Lung (tissue), 12 donors: ENCODE measurements around the gene SNX19. TPM values are rescaled to one million over a fixed set of nuclear protein-coding genes. Genes with fewer than 3 reads are reported as not detected.

Experiments
- ATAC-seq: fragments of 200-7000 bp; cut with Tn5 transposase; one replicate; pipeline ENCODE4 v1.9.1; 2020; ENCODE audit warnings: moderate number of reproducible peaks; ENCODE audit not compliant: insufficient read depth, low FRiP score
- DNase-seq, 3 donors: peaks; one replicate each; pipeline ENCODE4 v3.0.0-alpha.2; 2013 to 2017
- H3K27ac ChIP-seq, 2 donors: one replicate each; pipeline ENCODE4 v1.5.1; 2013; ENCODE audit warnings: mild to moderate bottlenecking in 2 of 2, moderate library complexity in 2 of 2, control low read depth in 1 of 2, inconsistent platforms in 1 of 2, low read depth in 1 of 2, low read length in 1 of 2
- H3K27me3 ChIP-seq, 3 donors: one replicate each; pipeline ENCODE4 v1.5.1; 2013; ENCODE audit warnings: low read length in 2 of 3; ENCODE audit not compliant: control insufficient read depth in 3 of 3, insufficient read depth in 3 of 3
- H3K36me3 ChIP-seq, 4 donors: one replicate each; pipeline ENCODE4 v1.5.1; 2013; ENCODE audit warnings: low read length in 4 of 4, mild to moderate bottlenecking in 1 of 4, moderate library complexity in 1 of 4; ENCODE audit not compliant: control insufficient read depth in 4 of 4, insufficient read depth in 4 of 4
- H3K4me1 ChIP-seq, 5 donors: one replicate each; pipeline ENCODE4 v1.5.1; 2013; ENCODE audit warnings: low read length in 5 of 5, mild to moderate bottlenecking in 2 of 5, moderate library complexity in 1 of 5; ENCODE audit not compliant: control insufficient read depth in 5 of 5, insufficient read depth in 5 of 5
- H3K4me3 ChIP-seq: one replicate; pipeline ENCODE4 v1.5.1; 2013; ENCODE audit warnings: mild to moderate bottlenecking, control low read depth, moderate library complexity
- H3K9ac ChIP-seq, 2 donors: one replicate each; pipeline ENCODE4 v1.5.1; 2013; ENCODE audit warnings: low read length in 2 of 2, control low read depth in 1 of 2; ENCODE audit not compliant: insufficient read depth in 1 of 2
- H3K9me3 ChIP-seq, 4 donors: one replicate each; pipeline ENCODE4 v1.5.1; 2013; ENCODE audit warnings: low read length in 3 of 4, mild to moderate bottlenecking in 1 of 4, moderate library complexity in 1 of 4; ENCODE audit not compliant: control insufficient read depth in 4 of 4, insufficient read depth in 3 of 4
- WGBS, 2 donors: extraction: QIAGEN DNeasy Blood & Tissue Kit; methylation state at CpG; one replicate each; pipeline ENCODE4 v1.1.7; 2013; 5-methylcytosine and 5-hydroxymethylcytosine counted together
- polyA plus RNA-seq, 2 donors: library from polyadenylated mRNA; stranded (reverse); fragments of 200-250 nt; gene quantifications; one replicate each; pipeline ENCODE4 v1.2.1, GENCODE V29; 2013
- total RNA-seq, 2 donors: library from RNA; depleted of rRNA in 1 of 2; stranded (reverse); fragments of >200 nt in 1 of 2; gene quantifications; one replicate each; pipeline ENCODE4 v1.2.1, GENCODE V29; 2014 to 2021
- TF ChIP-seq, protein P1 (sequence below): IDR thresholded peaks from 2 replicates; pipeline ENCODE4 v1.5.1; 2012; ENCODE audit warnings: mild to moderate bottlenecking; ENCODE audit errors: control extremely low read depth, extremely low read depth
- donor health status: control.
- donor health status: control.
- donor health status: Bipolar disorder and iron deficiency.
- donor health status: healthy.
- donor health status: DM: yes; HTN: yes; CAD: no.

Gene SNX19
- total and polyA plus RNA-seq, 4 donors, result 13.9 to 64.3 (median 42.6) TPM

DNA sequence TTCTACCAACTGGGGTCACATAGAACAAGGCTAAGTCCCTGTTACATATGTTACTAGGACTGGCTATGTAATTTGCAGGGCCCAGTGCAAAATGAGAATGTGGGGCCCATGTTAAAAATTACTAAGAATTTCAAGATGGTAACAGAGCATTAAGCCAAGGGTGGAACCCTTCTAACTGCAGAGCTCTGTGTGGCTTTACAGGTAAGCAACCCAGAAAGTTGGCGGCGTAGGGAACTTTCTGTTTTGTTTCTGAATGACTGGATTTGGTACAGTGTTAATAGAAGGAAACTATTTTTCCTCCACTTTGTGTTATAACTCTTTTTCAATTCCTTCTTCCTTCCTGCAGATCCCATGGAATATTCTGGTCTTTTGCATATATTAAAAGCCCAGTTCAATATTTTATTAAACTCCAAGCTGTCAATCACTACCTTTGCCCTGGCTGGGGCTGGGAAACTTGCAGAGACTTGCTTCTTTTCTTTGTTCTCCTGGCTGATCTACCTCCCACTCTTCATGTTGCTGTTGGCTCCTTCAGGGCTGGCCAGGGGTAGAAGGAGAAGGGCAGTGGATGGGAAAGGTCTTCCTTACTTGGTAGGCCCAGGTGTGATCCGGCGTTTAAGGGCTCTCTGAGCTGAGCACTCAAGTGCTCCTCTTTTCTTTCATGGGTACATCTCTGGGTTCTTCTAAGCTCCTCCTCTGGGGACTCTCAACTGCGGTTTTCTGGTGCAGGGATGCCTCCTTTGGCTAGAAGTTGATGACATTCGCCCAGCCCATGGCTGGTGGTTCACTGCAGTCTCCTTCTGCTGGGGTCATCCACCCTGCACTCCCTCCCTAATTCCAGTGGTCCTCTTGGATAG lies 67.7 kb downstream of the SNX19 start:
- Histone ChIP-seq H3K4me3 (no peak overlapping the region), H3K27ac (no peak overlapping the region), H3K4me1 (no peaks in the 10 kb centered on the region), H3K9ac (no peak overlapping the region), H3K9me3 (no peaks in the 10 kb centered on the region), H3K27me3 (no peaks in the 10 kb centered on the region), H3K36me3 (no peaks in the 10 kb centered on the region)
- DNase-seq (no peak), ATAC-seq (no peak)
- WGBS, 2 donors, result 67 to 86% methylated on average over 6 of the region's 6 CpGs
- TF ChIP-seq, protein P1, sequence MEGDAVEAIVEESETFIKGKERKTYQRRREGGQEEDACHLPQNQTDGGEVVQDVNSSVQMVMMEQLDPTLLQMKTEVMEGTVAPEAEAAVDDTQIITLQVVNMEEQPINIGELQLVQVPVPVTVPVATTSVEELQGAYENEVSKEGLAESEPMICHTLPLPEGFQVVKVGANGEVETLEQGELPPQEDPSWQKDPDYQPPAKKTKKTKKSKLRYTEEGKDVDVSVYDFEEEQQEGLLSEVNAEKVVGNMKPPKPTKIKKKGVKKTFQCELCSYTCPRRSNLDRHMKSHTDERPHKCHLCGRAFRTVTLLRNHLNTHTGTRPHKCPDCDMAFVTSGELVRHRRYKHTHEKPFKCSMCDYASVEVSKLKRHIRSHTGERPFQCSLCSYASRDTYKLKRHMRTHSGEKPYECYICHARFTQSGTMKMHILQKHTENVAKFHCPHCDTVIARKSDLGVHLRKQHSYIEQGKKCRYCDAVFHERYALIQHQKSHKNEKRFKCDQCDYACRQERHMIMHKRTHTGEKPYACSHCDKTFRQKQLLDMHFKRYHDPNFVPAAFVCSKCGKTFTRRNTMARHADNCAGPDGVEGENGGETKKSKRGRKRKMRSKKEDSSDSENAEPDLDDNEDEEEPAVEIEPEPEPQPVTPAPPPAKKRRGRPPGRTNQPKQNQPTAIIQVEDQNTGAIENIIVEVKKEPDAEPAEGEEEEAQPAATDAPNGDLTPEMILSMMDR, result no peak

DNA sequence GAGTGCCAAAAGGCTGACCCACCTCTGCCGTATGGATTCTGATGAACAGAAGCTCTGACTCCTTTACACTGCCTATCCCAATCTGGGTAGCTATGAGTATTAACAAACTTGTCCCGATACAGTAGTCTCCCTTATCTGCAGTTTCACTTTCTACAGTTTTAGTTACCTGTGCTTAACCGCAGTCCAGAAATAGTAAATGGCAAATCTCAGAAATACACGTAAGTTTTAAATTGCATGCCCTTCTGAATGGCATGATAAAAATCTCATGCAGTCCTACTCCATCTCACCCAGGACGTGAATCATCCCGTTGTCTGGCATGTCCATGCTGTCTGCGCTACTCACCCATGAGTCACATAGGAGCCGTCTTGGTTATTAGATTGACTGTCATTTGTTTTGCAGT lies 68.8 kb downstream of the SNX19 start:
- TF ChIP-seq, protein P1, result no peak
- H3K27me3 ChIP-seq, result no peaks in the 10 kb centered on the region
- H3K9ac ChIP-seq, result no peak overlapping the region
- H3K27ac ChIP-seq, result no peak overlapping the region
- H3K4me1 ChIP-seq, result peaks cover 0 to 4% (median 2%) of the 10 kb centered on the region in 5 donors
- no peak overlapping the region for H3K4me3 ChIP-seq
- ATAC-seq (no peak), DNase-seq (no peak)
- 67 to 77% methylated on average over 8 of the region's 8 CpGs for WGBS, 2 donors
- H3K9me3 ChIP-seq, result no peaks in the 10 kb centered on the region
- H3K36me3 ChIP-seq, result no peaks in the 10 kb centered on the region

DNA sequence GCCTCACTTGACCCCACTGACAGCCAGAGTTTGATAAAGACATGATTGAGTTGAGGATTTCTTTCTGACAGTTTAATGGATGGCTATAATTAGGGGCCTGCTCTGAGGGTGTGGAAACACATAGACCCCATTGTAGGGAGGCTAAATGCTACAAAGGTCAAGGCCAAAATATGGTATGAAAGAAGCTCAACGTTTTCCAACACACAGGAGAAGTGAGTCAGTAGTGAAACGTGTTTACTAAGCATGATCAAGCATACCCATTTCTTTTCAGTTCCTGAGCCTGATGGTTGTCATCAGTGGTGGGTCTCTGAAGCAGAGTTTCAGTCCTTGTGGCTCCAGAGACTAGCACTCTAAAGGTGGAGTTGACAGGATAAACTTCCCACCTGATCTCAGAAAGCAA lies 69.7 kb downstream of the SNX19 start:
- no peak for ATAC-seq
- no peak for DNase-seq
- no peaks in the 10 kb centered on the region for H3K27me3 ChIP-seq
- H3K9ac ChIP-seq, result no peak overlapping the region
- H3K4me1 ChIP-seq, result peaks cover 0 to 11% (median 8%) of the 10 kb centered on the region in 5 donors
- TF ChIP-seq, protein P1, result no peak
- no peak overlapping the region for H3K4me3 ChIP-seq
- H3K9me3 ChIP-seq, result no peaks in the 10 kb centered on the region
- WGBS, 2 donors, result 63 to 69% methylated on average over 2 of the region's 2 CpGs
- no peak overlapping the region for H3K27ac ChIP-seq
- no peaks in the 10 kb centered on the region for H3K36me3 ChIP-seq

DNA sequence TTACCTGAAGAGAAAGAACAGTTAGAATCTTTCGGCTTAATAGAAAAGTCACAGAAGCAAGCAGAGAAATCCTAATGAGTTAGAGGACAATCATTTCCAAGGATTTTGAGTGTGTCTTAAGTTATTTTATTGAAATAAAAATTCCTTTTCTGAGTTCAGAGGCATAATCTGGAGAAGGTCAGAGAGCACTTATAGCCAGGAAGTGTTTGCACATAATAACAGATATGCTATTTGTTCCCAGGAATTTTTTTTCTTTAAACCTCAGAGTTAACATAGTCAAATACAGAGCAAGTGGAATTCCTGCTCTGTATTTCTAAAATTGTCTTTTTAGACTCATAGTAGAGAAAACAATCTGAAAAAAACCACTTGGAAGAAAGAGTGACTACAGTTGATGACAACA lies 74.3 kb downstream of the SNX19 start:
- H3K4me3 ChIP-seq, result no peak overlapping the region
- no peak overlapping the region for H3K9ac ChIP-seq
- H3K27me3 ChIP-seq, result no peaks in the 10 kb centered on the region
- H3K4me1 ChIP-seq, result peaks cover 0 to 27% (median 23%) of the 10 kb centered on the region in 5 donors
- ATAC-seq (no peak), DNase-seq (peak in 2 of 3 donors; percentile 45 to 58)
- TF ChIP-seq, protein P1, result no peak
- no peak overlapping the region for H3K27ac ChIP-seq
- 74 to 82% methylated on average over 1 of the region's 1 CpG for whole genome bisulfite sequencing, 2 donors
- no peaks in the 10 kb centered on the region for H3K9me3 ChIP-seq
- no peaks in the 10 kb centered on the region for H3K36me3 ChIP-seq
